ENCODE measurements around the gene ARPC5L.
"Not testable (repeated sequence)": the region's sequence is repeated elsewhere in the genome, so short reads cannot be mapped to it uniquely, and the experiment has no call there.

Gene ARPC5L

DNA sequence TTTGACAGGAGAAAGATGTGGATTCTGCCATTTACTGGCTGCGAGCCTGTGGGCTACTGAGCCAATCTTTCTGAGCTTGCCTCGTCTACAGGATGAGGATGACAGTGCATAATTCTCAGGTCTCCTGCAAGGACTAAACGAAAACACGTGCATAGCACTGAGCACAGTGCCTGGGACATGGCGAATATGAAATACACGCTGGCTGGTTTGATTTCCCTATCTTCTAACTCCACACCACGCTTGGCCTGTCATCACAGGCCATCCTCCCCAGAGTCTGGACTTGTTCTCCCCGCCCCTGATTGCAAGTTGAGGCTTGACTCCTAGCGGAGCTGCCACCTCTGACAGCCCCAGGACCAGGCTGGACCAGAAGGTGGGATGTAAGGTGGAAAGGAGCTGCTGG, 37.9 kb downstream of the ARPC5L start:
- no peak for DNase-seq (ENCODE audit: low read depth)
- in situ Hi-C loops (cut with HindIII; ENCODE audit: low sequenced_read_pairs), result no loop called here
- H3K4me3 ChIP-seq (ENCODE audit: low read depth, low read length), result no peak overlapping the region
- TF ChIP-seq, protein P1, sequence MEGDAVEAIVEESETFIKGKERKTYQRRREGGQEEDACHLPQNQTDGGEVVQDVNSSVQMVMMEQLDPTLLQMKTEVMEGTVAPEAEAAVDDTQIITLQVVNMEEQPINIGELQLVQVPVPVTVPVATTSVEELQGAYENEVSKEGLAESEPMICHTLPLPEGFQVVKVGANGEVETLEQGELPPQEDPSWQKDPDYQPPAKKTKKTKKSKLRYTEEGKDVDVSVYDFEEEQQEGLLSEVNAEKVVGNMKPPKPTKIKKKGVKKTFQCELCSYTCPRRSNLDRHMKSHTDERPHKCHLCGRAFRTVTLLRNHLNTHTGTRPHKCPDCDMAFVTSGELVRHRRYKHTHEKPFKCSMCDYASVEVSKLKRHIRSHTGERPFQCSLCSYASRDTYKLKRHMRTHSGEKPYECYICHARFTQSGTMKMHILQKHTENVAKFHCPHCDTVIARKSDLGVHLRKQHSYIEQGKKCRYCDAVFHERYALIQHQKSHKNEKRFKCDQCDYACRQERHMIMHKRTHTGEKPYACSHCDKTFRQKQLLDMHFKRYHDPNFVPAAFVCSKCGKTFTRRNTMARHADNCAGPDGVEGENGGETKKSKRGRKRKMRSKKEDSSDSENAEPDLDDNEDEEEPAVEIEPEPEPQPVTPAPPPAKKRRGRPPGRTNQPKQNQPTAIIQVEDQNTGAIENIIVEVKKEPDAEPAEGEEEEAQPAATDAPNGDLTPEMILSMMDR (IDR thresholded peaks at IDR 0.05; ENCODE audit: low read depth, low read length, missing control alignments), result no peak

DNA sequence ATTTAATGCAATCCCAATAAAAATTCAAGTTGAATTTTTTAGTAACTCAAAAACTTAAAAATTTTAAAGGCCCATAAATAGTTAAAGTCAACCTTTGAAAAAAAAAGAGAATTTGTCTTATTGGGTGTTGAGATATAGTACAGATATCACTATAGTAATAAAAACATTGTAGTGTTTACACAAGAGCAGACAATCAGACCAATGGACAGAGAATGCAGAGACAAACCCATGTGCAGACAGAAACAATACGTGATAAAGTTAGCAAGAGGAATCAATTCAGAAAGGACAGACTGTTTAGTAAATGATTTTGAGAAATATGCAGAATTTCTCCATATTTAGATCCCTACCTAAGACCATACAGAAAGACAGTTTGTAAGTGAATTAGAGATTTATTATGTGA, 45.0 kb downstream of the ARPC5L start:
- no peak for DNase-seq (ENCODE audit: low read depth)
- TF ChIP-seq, protein P1 (IDR thresholded peaks at IDR 0.05; ENCODE audit: low read depth, low read length, missing control alignments), result no peak
- no peak overlapping the region for H3K4me3 ChIP-seq (ENCODE audit: low read depth, low read length)
- in situ Hi-C loops (cut with HindIII; ENCODE audit: low sequenced_read_pairs), result no loop called here

DNA sequence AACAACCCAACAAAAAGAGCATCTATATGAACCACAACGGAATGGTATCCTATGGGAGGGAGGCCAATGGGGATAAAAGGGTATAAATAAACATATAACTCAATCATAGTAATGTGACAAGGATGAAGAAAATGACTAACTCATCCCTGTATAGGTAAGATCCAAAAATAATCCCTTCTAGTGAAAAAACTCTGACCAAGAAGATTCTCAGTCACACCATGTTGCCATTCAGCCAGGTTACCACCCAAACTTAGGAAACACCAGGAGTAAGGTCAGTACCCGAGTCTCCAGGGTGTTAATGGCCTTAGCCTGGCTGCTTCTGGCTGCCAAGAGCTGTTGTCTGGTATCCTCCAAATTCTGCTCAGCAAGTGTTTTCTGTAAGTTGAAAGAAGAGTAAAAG, 46.2 kb downstream of the ARPC5L start:
- in situ Hi-C loops (cut with HindIII; ENCODE audit: low sequenced_read_pairs), result no loop called here
- TF ChIP-seq, protein P1 (IDR thresholded peaks at IDR 0.05; ENCODE audit: low read depth, low read length, missing control alignments), result no peak
- no peak for DNase-seq (ENCODE audit: low read depth)
- no peak overlapping the region for H3K4me3 ChIP-seq (ENCODE audit: low read depth, low read length)

DNA sequence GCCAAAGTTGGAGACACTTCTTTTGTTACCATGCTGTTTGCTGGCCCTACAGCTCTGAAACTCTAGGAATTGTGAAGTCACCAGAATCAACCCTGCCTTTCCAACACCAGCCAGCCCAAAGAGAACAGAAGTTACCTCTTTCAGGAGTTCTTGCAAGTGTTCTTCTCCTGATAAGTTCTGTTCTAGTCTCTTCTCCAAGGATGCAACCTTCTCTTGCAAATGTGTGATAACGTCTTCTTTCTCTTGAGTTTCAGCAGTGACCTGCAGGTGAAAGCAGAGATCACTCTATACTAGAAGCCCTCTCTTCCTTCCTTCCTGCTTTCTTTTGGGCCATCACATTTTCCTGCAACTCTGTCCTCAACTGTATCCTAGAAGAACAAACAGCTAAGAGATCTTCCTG, 49.8 kb downstream of the ARPC5L start:
- in situ Hi-C loops (cut with HindIII; ENCODE audit: low sequenced_read_pairs), result no loop called here
- TF ChIP-seq, protein P1 (IDR thresholded peaks at IDR 0.05; ENCODE audit: low read depth, low read length, missing control alignments), result no peak
- DNase-seq (ENCODE audit: low read depth), result no peak
- no peak overlapping the region for H3K4me3 ChIP-seq (ENCODE audit: low read depth, low read length)

GRCh38 chr9:124913378-124913777, 51.4 kb downstream of the ARPC5L start:
- DNase-seq (ENCODE audit: low read depth), result no peak
- no peak overlapping the region for H3K4me3 ChIP-seq (ENCODE audit: low read depth, low read length)
- in situ Hi-C loops (cut with HindIII; ENCODE audit: low sequenced_read_pairs), result no loop called here
- TF ChIP-seq, protein P1 (IDR thresholded peaks at IDR 0.05; ENCODE audit: low read depth, low read length, missing control alignments), result no peak

DNA sequence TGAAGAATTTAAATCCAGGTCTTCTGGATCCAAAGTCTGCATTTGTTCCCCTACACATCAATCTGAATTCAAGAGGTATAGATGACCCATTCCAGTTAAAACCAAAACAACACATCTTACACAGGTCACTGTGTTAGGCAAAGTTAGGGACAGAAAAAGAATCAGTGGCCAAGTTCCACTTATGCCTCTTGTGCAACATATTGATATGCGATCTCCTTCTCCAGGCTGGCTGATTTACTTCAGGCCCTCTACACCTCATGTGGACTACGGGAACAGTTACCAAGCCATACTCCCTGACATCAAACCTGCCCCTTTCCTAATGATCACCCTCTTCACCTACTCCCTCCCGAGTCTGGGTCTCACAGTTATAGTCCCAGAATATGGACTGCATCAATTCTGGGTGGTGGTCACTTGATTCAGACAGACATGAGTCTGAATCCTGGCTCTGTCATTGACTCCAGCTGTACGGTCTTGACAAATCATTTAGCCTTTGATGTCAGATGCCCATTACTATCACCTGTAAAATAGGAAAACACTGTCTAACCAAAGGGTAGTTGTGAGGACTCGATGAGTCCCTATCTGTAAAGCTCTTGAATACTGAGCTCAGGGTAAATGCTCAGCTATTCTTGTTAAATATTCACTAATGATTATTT, 52.9 kb downstream of the ARPC5L start:
- in situ Hi-C loops (cut with HindIII; ENCODE audit: low sequenced_read_pairs), result no loop called here
- H3K4me3 ChIP-seq (ENCODE audit: low read depth, low read length), result no peak overlapping the region
- DNase-seq (ENCODE audit: low read depth), result no peak
- TF ChIP-seq, protein P1 (IDR thresholded peaks at IDR 0.05; ENCODE audit: low read depth, low read length, missing control alignments), result no peak

DNA sequence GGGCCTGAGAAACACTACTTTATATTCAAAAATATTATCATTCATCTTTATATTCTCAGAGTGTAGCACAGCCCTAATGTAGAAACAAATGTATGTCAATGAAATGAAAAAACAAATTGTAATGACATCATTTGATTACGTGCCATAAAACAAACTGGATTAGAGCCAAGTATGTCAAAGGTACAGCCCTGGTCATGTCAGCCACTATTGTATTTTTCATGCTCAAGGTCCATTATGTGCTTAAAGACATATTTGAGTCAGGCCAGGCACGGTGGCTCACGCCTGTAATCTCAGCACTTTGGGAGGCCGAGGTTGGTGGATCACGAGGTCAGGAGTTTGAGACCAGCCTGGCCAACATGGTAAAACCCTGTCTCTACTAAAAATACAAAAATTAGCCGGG, 58.5 kb downstream of the ARPC5L start:
- DNase-seq (ENCODE audit: low read depth); H3K4me3 ChIP-seq (ENCODE audit: low read depth, low read length); in situ Hi-C loops (cut with HindIII; ENCODE audit: low sequenced_read_pairs): not testable (repeated sequence)
